ENCODE measurements around the gene ZSCAN1.
A peak's percentile ranks its signal among the peaks of the same experiment; 100 is the strongest.
"Not testable (repeated sequence)": the region's sequence is repeated elsewhere in the genome, so short reads cannot be mapped to it uniquely, and the experiment has no call there.

Gene ZSCAN1

GRCh38 chr19:58033741-58034476 is at the start of gene ZSCAN1:
TSS of gene ZSCAN1 (plus strand) at chr19:58034025. CDS start at chr19:58037837, 3,812 bp downstream.
- no peak for DNase-seq

- DNase-seq, result no peak
Measured at GRCh38 chr19:57992841-57993240, 41.0 kb upstream of the ZSCAN1 start.

GRCh38 chr19:58000677-58001076 is 33.1 kb upstream of the ZSCAN1 start:
- DNase-seq, result no peak

GRCh38 chr19:58001895-58002369 is 31.9 kb upstream of the ZSCAN1 start:
- peak; percentile 9 for DNase-seq

- DNase-seq, result peak; percentile 79
Measured at GRCh38 chr19:58002384-58003173, 31.2 kb upstream of the ZSCAN1 start, which contains the start of gene ZNF606. TSS of gene ZNF606 (minus strand) at chr19:58002820. CDS start at chr19:58001319, 1,501 bp downstream.

- no peak for DNase-seq
Measured at GRCh38 chr19:58003174-58003828, 30.5 kb upstream of the ZSCAN1 start.

- DNase-seq, result peak; percentile 2
Measured at GRCh38 chr19:58007285-58007684, 26.5 kb upstream of the ZSCAN1 start.

- not testable (repeated sequence) for DNase-seq
Measured at GRCh38 chr19:58008877-58009276, 24.9 kb upstream of the ZSCAN1 start.

- DNase-seq, result no peak
Measured at GRCh38 chr19:58009301-58009665, 24.5 kb upstream of the ZSCAN1 start.

- peak; percentile 89 for DNase-seq
Measured at GRCh38 chr19:58009666-58010301, 24.0 kb upstream of the ZSCAN1 start.

- DNase-seq, result no peak
Measured at GRCh38 chr19:58010507-58010906, 23.3 kb upstream of the ZSCAN1 start.

- DNase-seq, result no peak
Measured at GRCh38 chr19:58014141-58014540, 19.7 kb upstream of the ZSCAN1 start.

- DNase-seq, result no peak
Measured at GRCh38 chr19:58020129-58020528, 13.7 kb upstream of the ZSCAN1 start.

- peak; percentile 31 for DNase-seq
Measured at GRCh38 chr19:58021541-58022282, 12.1 kb upstream of the ZSCAN1 start.

- DNase-seq, result no peak
Measured at GRCh38 chr19:58022283-58022660, 11.6 kb upstream of the ZSCAN1 start.

GRCh38 chr19:58024661-58025060 is 9.2 kb upstream of the ZSCAN1 start:
- no peak for DNase-seq

GRCh38 chr19:58034477-58034793 is 610 bp downstream of the ZSCAN1 start:
- DNase-seq, result no peak

- no peak for DNase-seq
Measured at GRCh38 chr19:58035863-58036262, 2.0 kb downstream of the ZSCAN1 start.

- DNase-seq, result no peak
Measured at GRCh38 chr19:58037927-58038687, 4.3 kb downstream of the ZSCAN1 start.

GRCh38 chr19:58038688-58039204 is 4.9 kb downstream of the ZSCAN1 start:
- DNase-seq, result no peak

GRCh38 chr19:58040751-58041525 is 7.1 kb downstream of the ZSCAN1 start:
- DNase-seq, result no peak

Data from NCI-H345 (cell line).